Colonic mucosa (tissue), 4 donors: ENCODE measurements around the gene CLEC2B. TPM values are rescaled to one million over a fixed set of nuclear protein-coding genes. Genes with fewer than 3 reads are reported as not detected.

Source experiments
- DNase-seq: peaks from one replicate; pipeline ENCODE4 v3.0.0-alpha.2; 2020
- H3K27ac ChIP-seq: fragments of 200-600 bp; one replicate; pipeline ENCODE4 v1.8.0; 2021
- H3K27me3 ChIP-seq: fragments of 200-600 bp; one replicate; pipeline ENCODE4 v1.8.0; 2021
- H3K36me3 ChIP-seq: fragments of 200-600 bp; one replicate; pipeline ENCODE4 v1.8.0; 2021
- H3K4me1 ChIP-seq: fragments of 200-600 bp; one replicate; pipeline ENCODE4 v1.8.0; 2021; ENCODE audit warnings: mild to moderate bottlenecking
- H3K4me3 ChIP-seq: fragments of 200-600 bp; one replicate; pipeline ENCODE4 v1.8.0; 2021
- H3K9ac ChIP-seq, 2 donors: one replicate each; pipeline ENCODE4 v1.7.0; 2013; ENCODE audit warnings: control low read depth in 2 of 2, low read depth in 2 of 2, low read length in 2 of 2
- H3K9me3 ChIP-seq: fragments of 200-600 bp; one replicate; pipeline ENCODE4 v1.8.0; 2021
- CTCF ChIP-seq: fragments of 200-600 bp; IDR thresholded peaks from one replicate; pipeline ENCODE4 v1.8.0; 2022; ENCODE audit warnings: antibody characterized with exemption, mild to moderate bottlenecking
- intact Hi-C: fragments of 100-400 bp; cut with DNase I; formaldehyde crosslinking; loops from one replicate; pipeline ENCODE4 v1.14.1; 2022
- total RNA-seq, 2 donors: library from RNA; stranded (reverse); fragmentation: NEBNext Ultra II Directional in 1 of 2; extraction: Animal tissue kit (Norgen Biotek cat#: 25700) in 1 of 2; gene quantifications; one replicate each; pipeline ENCODE4 v1.2.1, GENCODE V29; 2021
- donor health status: healthy.
- donor health status: DM: no; HTN: no; CAD: no.
- donor health status: DM: no; HTN: no; CAD: no.

Gene CLEC2B
- total RNA-seq: 1 to 10 TPM; 1.7 to 6.7 TPM

- intact Hi-C loops: no loop called here
- no peaks in the 10 kb centered on the region for H3K36me3 ChIP-seq
- TF ChIP-seq CTCF: no peak
- no peak for DNase-seq
- no peaks in the 10 kb centered on the region for H3K4me1 ChIP-seq
- H3K27ac ChIP-seq: peak within 1 kb of the TSS; percentile 50
- H3K27me3 ChIP-seq: no peaks in the 10 kb centered on the region
- H3K9me3 ChIP-seq: no peaks in the 10 kb centered on the region
- peak within 1 kb of the TSS; percentile 44 to 70 for H3K9ac ChIP-seq
- peak within 1 kb of the TSS; percentile 23 for H3K4me3 ChIP-seq
Measured at GRCh38 chr12:9869307-9870161, at the start of gene CLEC2B. Gene CLEC2B, minus strand, starts transcription at chr12:9869354.

GRCh38 chr12:9911708-9912107 is 42.6 kb upstream of the CLEC2B start:
- Histone ChIP-seq H3K4me3 (no peak overlapping the region), H3K9me3 (no peaks in the 10 kb centered on the region), H3K4me1 (no peaks in the 10 kb centered on the region), H3K36me3 (no peaks in the 10 kb centered on the region), H3K27ac (no peak overlapping the region), H3K27me3 (no peaks in the 10 kb centered on the region), H3K9ac (no peak overlapping the region)
- intact Hi-C loops: no loop called here
- no peak for DNase-seq
- no peak for TF ChIP-seq CTCF

GRCh38 chr12:9910716-9911421 is 41.7 kb upstream of the CLEC2B start:
- no peaks in the 10 kb centered on the region for H3K36me3 ChIP-seq
- DNase-seq: no peak
- no peak for TF ChIP-seq CTCF
- H3K9ac ChIP-seq: no peak overlapping the region
- no peaks in the 10 kb centered on the region for H3K9me3 ChIP-seq
- H3K27ac ChIP-seq: no peak overlapping the region
- no peak overlapping the region for H3K4me3 ChIP-seq
- no peaks in the 10 kb centered on the region for H3K27me3 ChIP-seq
- intact Hi-C loops: no loop called here
- H3K4me1 ChIP-seq: no peaks in the 10 kb centered on the region

- Histone ChIP-seq H3K9ac (no peak overlapping the region), H3K36me3 (no peaks in the 10 kb centered on the region), H3K27ac (no peak overlapping the region), H3K4me3 (no peak overlapping the region), H3K9me3 (no peaks in the 10 kb centered on the region), H3K4me1 (no peaks in the 10 kb centered on the region), H3K27me3 (no peaks in the 10 kb centered on the region)
- DNase-seq: no peak
- no peak for TF ChIP-seq CTCF
- intact Hi-C loops: no loop called here
Measured at GRCh38 chr12:9909724-9910123, 40.6 kb upstream of the CLEC2B start.

- Histone ChIP-seq H3K27me3 (no peaks in the 10 kb centered on the region), H3K27ac (no peak overlapping the region), H3K4me3 (no peak overlapping the region), H3K9me3 (no peaks in the 10 kb centered on the region), H3K9ac (no peak overlapping the region), H3K36me3 (no peaks in the 10 kb centered on the region), H3K4me1 (no peaks in the 10 kb centered on the region)
- intact Hi-C loops: no loop called here
- TF ChIP-seq CTCF: no peak
- DNase-seq: no peak
Measured at GRCh38 chr12:9908350-9908749, 39.2 kb upstream of the CLEC2B start.
